GM12891 (cell line): ENCODE measurements around the gene CENPB.
A peak's percentile ranks its signal among the peaks of the same experiment; 100 is the strongest.

Experiments used
- POLR2A ChIP-seq: IDR thresholded peaks from 2 replicates; pipeline ENCODE4 v1.6.1; 2011; ENCODE audit warnings: low read depth, low read length, control low read depth
- POLR2AphosphoS5 ChIP-seq: IDR thresholded peaks from 2 replicates; pipeline ENCODE4 v1.6.1; 2011; ENCODE audit warnings: low read depth, low read length, control low read depth
- POU2F2 ChIP-seq: IDR thresholded peaks from 2 replicates; pipeline ENCODE4 v1.6.1; 2011; ENCODE audit warnings: low read depth, mild to moderate bottlenecking, control low read depth, low read length, moderate library complexity
- TAF1 ChIP-seq: IDR thresholded peaks from 2 replicates; pipeline ENCODE4 v1.6.1; 2011; ENCODE audit warnings: low read depth, low read length, control low read depth

DNA sequence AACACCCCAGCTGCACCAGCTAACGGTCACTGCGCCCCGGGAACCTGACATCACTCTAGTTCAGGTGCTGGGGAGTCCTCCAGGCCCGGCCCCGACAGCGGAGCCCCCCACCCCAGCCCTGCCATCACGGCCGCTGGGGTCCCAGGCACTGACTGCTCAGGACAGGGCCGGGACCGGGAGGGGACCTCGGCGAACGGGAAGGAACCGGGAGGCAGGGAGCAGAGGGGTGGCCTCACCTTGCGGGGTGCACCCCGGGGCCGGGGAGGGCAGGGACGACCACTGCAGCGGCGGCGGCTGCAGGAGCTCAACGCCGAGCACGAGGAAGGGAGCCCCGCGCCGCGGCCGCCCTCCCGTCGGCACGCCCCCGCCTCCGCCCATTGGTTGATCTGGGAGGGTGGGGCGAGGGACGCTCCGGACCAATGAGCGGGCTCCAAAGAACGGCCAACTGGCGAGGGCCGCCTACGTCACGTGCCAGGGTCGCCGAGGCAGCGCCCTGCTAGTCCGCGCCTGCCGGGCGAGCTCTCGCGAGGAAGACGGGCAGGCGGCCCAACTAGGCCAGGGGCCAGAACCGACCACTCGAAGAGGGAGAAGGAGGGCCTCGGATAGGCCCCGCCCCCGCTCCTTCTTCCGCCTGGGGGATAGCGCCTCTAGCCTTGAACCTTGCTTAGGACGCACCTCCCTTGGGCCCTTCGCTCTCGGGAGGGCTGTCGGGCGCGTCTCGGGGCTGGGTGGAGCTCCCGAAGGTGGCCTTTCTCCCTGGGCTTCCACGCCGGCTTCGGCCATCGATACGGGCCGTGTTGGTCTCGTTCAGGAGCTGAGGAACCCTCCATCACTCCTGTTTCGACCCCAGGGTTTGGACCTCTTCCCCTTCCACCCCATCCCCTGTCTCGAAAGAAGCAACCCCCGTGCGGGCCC lies 18.9 kb downstream of the CENPB start, which contains the start of gene ADISSP:
- TF ChIP-seq POLR2A (peak; percentile 64; the same call in 1 of the 2 replicates), POLR2AphosphoS5 (0 out of 2 replicates have a peak, but pooled peaks have one; percentile 47), TAF1 (0 out of 2 replicates have a peak, but pooled peaks have one; percentile 30), POU2F2 (no peak)
